PC-3 (cell line): ENCODE data around the gene NADK.

Experiments
- EZH2 ChIP-seq: fragments of 300-600 bp; sonication (generic); IDR thresholded peaks from one replicate; pipeline ENCODE4 v1.6.1; 2017; ENCODE audit warnings: antibody characterized with exemption, mild to moderate bottlenecking, low read length; ENCODE audit not compliant: unreplicated experiment
- TF ChIP-seq, protein P1 (sequence below): fragments of 300-600 bp; sonication (generic); conservative IDR thresholded peaks from 2 replicates; pipeline ENCODE4 v1.5.1; 2017; ENCODE audit warnings: antibody characterized with exemption, low read depth, mild to moderate bottlenecking, low read length

DNA sequence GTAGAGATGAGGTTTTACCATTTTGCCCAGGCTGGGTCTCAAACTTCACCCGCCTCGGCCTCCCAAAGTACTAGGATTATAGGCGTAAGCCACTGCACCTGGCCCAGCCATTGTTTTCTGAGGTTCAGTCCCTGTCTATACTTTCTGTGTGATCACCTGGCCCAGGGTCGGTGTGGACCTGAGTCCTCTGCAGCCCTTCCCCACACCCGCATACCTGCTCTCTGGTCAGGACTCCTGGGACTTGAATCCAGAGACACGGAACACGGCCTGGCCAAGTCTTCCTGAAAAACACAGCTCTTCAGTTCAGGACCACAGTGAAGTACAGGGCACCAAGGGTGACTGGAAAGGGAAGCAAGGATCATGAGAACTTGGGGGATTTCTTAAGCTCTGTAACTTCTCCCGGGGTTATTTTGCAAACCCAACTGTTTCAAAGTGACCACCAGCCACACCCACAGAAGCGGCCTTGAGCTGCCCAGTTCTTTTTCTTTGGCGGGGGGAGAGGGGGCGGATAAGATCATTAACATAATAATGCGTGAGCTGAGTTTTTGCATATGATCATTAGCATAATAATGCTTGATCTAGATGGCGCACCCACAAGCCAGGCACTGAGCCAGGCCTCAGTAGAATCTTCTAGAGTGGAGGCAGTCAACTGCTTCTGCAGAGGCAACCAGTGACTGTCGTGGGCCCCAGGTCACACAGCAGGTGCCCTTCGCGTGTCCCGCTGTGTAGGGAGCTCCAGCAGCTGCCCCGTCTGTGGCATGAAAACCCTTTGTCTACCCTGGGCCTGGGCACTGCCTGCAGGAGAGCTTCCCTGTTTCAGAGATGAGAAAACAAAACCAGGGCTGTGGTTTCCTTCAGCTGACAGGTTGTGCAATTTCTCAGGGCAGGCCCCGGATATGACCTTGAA lies 1.7 kb upstream of the NADK start:
- TF ChIP-seq, protein P1, sequence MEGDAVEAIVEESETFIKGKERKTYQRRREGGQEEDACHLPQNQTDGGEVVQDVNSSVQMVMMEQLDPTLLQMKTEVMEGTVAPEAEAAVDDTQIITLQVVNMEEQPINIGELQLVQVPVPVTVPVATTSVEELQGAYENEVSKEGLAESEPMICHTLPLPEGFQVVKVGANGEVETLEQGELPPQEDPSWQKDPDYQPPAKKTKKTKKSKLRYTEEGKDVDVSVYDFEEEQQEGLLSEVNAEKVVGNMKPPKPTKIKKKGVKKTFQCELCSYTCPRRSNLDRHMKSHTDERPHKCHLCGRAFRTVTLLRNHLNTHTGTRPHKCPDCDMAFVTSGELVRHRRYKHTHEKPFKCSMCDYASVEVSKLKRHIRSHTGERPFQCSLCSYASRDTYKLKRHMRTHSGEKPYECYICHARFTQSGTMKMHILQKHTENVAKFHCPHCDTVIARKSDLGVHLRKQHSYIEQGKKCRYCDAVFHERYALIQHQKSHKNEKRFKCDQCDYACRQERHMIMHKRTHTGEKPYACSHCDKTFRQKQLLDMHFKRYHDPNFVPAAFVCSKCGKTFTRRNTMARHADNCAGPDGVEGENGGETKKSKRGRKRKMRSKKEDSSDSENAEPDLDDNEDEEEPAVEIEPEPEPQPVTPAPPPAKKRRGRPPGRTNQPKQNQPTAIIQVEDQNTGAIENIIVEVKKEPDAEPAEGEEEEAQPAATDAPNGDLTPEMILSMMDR, result no peak
- TF ChIP-seq EZH2, result no peak
